Measurements from ENCODE around the gene CTSZ.

DNA sequence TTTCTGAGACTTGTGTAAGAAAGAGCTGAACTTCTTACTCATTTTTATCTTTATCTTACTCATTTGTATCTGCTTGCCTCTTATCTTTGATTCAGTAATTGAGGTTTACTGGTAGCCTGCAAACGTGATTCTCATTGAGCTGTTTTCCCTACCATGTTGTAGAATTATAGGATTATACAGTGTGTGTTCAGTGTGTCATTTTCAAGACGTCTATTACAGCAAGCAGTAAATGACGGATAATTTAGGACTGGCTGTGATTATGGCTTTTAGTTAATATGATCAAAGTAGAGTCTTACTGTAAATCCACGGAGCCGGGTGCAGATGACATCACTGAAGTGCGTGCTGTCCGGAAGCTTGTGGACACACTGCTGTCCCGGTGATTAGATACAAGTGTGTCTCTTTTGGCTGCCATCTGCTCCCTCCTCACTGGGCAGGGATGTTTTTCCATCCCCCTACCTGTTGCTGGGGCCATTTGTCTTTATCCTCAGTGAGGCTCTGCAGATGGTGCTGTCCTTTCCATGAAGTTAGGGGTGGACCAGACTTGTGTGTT, 20.0 kb downstream of the CTSZ start:
- TF ChIP-seq EZH2 (IDR thresholded peaks at IDR 0.05; ENCODE audit: borderline replicate concordance, low read depth, low read length, severe bottlenecking): no peak
- TF ChIP-seq, protein P1, sequence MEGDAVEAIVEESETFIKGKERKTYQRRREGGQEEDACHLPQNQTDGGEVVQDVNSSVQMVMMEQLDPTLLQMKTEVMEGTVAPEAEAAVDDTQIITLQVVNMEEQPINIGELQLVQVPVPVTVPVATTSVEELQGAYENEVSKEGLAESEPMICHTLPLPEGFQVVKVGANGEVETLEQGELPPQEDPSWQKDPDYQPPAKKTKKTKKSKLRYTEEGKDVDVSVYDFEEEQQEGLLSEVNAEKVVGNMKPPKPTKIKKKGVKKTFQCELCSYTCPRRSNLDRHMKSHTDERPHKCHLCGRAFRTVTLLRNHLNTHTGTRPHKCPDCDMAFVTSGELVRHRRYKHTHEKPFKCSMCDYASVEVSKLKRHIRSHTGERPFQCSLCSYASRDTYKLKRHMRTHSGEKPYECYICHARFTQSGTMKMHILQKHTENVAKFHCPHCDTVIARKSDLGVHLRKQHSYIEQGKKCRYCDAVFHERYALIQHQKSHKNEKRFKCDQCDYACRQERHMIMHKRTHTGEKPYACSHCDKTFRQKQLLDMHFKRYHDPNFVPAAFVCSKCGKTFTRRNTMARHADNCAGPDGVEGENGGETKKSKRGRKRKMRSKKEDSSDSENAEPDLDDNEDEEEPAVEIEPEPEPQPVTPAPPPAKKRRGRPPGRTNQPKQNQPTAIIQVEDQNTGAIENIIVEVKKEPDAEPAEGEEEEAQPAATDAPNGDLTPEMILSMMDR (IDR thresholded peaks at IDR 0.05; ENCODE audit: borderline replicate concordance, extremely low read depth, low read length, poor library complexity, severe bottlenecking): no peak

Data from DND-41 (cell line).